GM12892 (cell line): ENCODE results near the gene MGAT5.

Experiments used
- DNase-seq: peaks from one replicate; pipeline ENCODE4 v3.0.0; 2011; ENCODE audit not compliant: insufficient read length
- FAIRE-seq: peaks from 2 replicates; lab custom pipeline; 2011; peaks lifted over from hg19 to GRCh38; lab: Jason Lieb, UNC
- POLR2A ChIP-seq: IDR thresholded peaks from 2 replicates; pipeline ENCODE4 v1.6.1; 2011; ENCODE audit warnings: low read depth, low read length, control low read depth
- POLR2AphosphoS5 ChIP-seq: IDR thresholded peaks from 2 replicates; pipeline ENCODE4 v1.6.1; 2011; ENCODE audit warnings: low read depth, low read length, control low read depth
- TAF1 ChIP-seq: IDR thresholded peaks from 2 replicates; pipeline ENCODE4 v1.6.1; 2011; ENCODE audit warnings: low read depth, mild to moderate bottlenecking, control low read depth, low read length, borderline replicate concordance

Gene MGAT5

GRCh38 chr2:134454931-134455330 lies 201.1 kb downstream of the MGAT5 start:
- FAIRE-seq (no peak), DNase-seq (no peak)
- TF ChIP-seq TAF1 (no peak), POLR2A (no peak), POLR2AphosphoS5 (no peak)

GRCh38 chr2:134455426-134455825 lies 201.6 kb downstream of the MGAT5 start:
- no peak for FAIRE-seq
- no peak for TF ChIP-seq TAF1
- TF ChIP-seq POLR2AphosphoS5, result no peak
- no peak for TF ChIP-seq POLR2A
- DNase-seq, result no peak

- TF ChIP-seq TAF1, result no peak
- no peak for TF ChIP-seq POLR2A
- no peak for TF ChIP-seq POLR2AphosphoS5
- DNase-seq, result no peak
- FAIRE-seq, result no peak
Measured at GRCh38 chr2:134457353-134457752, 203.5 kb downstream of the MGAT5 start.

GRCh38 chr2:134457765-134458472 lies 204.0 kb downstream of the MGAT5 start:
- TF ChIP-seq POLR2AphosphoS5 (no peak), TAF1 (no peak), POLR2A (no peak)
- no peak for DNase-seq
- FAIRE-seq, result no peak

GRCh38 chr2:134458473-134458853 lies 204.6 kb downstream of the MGAT5 start:
- FAIRE-seq, result no peak
- DNase-seq, result no peak
- no peak for TF ChIP-seq TAF1
- no peak for TF ChIP-seq POLR2A
- TF ChIP-seq POLR2AphosphoS5, result no peak

- DNase-seq, result no peak
- TF ChIP-seq POLR2AphosphoS5, result no peak
- no peak for TF ChIP-seq POLR2A
- TF ChIP-seq TAF1, result no peak
- no peak for FAIRE-seq
Measured at GRCh38 chr2:134458950-134459349, 205.1 kb downstream of the MGAT5 start.

GRCh38 chr2:134459706-134460406 lies 206.0 kb downstream of the MGAT5 start:
- FAIRE-seq (no peak), DNase-seq (no peak)
- TF ChIP-seq POLR2AphosphoS5 (no peak), POLR2A (no peak), TAF1 (no peak)

- TF ChIP-seq POLR2A (no peak), POLR2AphosphoS5 (no peak), TAF1 (no peak)
- DNase-seq (peak; percentile 64), FAIRE-seq (peak; percentile 48)
Measured at GRCh38 chr2:134460583-134460998, 206.7 kb downstream of the MGAT5 start.

GRCh38 chr2:134461511-134461910 lies 207.6 kb downstream of the MGAT5 start:
- TF ChIP-seq POLR2AphosphoS5, result no peak
- TF ChIP-seq POLR2A, result no peak
- TF ChIP-seq TAF1, result no peak
- FAIRE-seq, result no peak
- DNase-seq, result no peak

- TF ChIP-seq TAF1, result no peak
- no peak for TF ChIP-seq POLR2A
- no peak for TF ChIP-seq POLR2AphosphoS5
- no peak for FAIRE-seq
- DNase-seq, result no peak
Measured at GRCh38 chr2:134462275-134462674, 208.4 kb downstream of the MGAT5 start.

GRCh38 chr2:134462791-134463698 lies 209.2 kb downstream of the MGAT5 start:
- no peak for TF ChIP-seq POLR2A
- TF ChIP-seq POLR2AphosphoS5, result no peak
- no peak for TF ChIP-seq TAF1
- no peak for DNase-seq
- FAIRE-seq, result no peak

GRCh38 chr2:134463699-134464022 lies 209.8 kb downstream of the MGAT5 start:
- DNase-seq (no peak), FAIRE-seq (no peak)
- TF ChIP-seq POLR2AphosphoS5 (no peak), TAF1 (no peak), POLR2A (no peak)
